Cerebellar nuclear complex (tissue), 1 donor: ENCODE measurements around the gene PDCD1.

ENCODE experiments used
- DNase-seq, 2 experiments: peaks; one replicate each; lab custom pipeline; 2025; lab: John Stamatoyannopoulos, UW

Gene PDCD1

GRCh38 chr2:241865416-241865956 lies 6.8 kb upstream of the PDCD1 start:
- DNase-seq: no peak

DNA sequence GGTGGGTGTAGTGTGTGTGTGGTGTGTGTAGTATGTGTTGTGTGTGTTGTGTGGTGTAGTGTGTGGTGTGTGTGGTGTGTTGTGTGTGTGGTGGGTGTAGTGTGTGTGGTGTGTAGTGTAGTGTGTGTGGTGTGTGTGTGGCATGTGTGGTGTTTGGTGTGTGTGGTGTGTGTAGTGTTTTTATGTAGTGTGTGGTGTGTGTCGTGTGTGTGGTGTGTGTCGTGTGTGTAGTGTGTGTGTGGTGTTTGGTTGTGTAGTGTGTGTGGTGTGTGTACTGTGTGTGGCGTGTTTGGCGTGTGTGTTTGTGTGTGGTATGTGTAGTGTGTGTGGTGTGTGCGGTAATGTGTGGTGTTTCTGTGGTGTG lies 6.1 kb upstream of the PDCD1 start:
- no peak for DNase-seq

DNA sequence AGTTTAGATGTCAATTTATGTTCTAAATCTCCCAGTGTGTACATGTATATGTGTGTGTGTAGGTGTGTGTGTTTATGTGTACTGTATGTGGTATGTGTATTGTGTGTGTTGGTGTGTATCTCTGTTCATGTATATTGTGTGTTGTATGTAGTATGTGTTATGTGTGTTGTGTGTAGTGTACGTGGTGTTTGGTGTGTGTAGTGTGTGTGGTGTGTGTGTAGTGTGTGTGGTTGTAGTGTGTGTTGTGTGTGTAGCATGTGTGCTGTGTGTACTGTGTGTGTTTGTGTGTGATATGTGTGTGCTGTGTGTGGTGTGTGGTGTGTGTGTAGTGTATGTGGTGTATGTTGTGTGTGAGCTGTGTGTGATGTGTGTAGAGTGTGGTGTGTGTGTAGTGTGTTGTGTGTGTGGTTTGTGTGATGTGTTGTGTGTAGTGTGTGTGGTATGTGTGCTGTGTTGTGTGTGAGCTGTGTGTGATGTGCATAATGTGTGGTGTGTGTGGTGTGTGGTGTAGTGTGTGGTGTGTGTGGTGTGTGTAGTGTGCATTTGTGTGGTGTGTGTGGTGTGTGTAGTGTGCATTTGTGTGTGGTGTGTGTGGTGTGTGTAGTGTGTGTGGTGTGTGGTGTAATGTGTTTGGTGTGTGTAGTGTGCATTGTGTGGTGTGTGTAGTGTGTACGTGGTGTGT lies 5.6 kb upstream of the PDCD1 start:
- DNase-seq: no peak

- no peak for DNase-seq
These were observed 4.9 kb upstream of the PDCD1 start for GRCh38 chr2:241863536-241863954.

GRCh38 chr2:241862775-241863535 lies 4.3 kb upstream of the PDCD1 start:
- no peak for DNase-seq

DNA sequence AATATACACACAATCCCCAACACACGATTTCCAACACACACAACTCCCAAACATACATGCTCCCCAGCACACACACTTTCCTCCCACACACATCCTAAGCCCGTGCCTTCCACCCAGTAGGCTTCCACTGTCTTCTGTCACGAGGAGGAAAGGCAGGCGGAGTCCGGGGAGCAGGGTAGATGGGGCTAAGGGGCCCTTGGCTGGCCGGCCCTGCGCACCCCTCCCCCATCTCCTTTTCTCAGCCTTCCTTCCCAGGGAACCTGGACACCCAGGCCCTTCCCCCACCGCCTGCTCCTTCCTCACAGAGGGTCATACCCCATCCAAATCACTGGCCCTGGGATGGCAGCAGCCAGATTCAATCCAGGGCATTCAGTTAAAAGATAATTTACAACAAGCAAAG lies 3.4 kb upstream of the PDCD1 start:
- DNase-seq: no peak

DNA sequence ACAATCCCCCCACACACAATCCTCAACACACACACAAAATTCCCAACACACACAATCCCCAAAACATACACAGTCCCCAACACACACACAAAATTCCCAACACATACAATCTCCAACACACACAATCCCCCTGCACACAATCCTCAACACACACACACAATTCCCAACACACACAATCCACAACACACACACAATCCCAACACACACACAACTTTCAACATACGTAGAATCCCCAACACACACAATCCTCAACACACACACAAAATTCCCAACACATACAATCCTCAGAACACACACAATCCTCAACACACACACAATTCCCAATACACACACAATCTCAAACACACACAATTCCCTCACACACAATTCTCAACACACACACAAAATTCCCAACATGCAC lies 2.6 kb upstream of the PDCD1 start:
- DNase-seq: no peak

- DNase-seq: no peak
These were observed 1.7 kb upstream of the PDCD1 start for GRCh38 chr2:241860184-241861078.

DNA sequence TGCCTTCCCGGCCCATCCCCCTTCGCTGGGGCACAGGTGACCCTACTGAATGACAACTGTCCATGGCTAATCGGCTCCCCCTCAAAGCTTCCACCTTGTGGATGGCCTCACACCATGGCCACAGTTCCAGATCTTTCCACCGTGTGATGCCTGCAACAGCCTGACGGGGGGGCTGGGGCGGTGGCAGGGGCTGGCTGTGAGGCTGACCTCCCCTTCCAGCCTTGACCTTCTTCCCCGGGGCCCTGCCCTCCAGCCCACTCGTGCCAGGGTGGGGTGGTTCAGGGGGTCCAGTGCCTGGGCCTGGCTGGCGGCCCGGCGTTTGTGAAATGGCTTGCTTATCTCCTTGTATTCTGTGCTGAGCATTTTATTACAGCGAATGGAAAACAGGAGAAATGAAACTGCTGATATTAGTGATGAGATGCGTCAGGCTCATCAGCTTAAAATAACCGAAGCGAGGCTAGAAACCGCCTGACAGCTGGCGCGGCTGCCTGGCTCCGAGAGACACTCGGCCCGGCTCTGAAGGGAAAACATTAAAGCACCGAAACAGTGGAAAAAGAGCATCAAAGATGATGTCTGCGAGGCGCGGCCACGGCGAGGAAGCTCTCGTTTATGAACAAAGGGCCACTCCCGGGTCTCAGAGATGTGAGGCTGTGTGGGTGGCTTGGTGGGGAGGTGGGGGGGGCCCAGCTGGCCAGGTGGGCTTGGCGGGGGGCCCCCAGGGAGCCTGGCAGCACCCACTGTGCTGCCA lies 916 bp upstream of the PDCD1 start:
- DNase-seq: no peak

GRCh38 chr2:241859017-241859435 lies 332 bp upstream of the PDCD1 start:
- no peak for DNase-seq

- DNase-seq: no peak
These were observed 1.0 kb downstream of the PDCD1 start for GRCh38 chr2:241857572-241858121.

DNA sequence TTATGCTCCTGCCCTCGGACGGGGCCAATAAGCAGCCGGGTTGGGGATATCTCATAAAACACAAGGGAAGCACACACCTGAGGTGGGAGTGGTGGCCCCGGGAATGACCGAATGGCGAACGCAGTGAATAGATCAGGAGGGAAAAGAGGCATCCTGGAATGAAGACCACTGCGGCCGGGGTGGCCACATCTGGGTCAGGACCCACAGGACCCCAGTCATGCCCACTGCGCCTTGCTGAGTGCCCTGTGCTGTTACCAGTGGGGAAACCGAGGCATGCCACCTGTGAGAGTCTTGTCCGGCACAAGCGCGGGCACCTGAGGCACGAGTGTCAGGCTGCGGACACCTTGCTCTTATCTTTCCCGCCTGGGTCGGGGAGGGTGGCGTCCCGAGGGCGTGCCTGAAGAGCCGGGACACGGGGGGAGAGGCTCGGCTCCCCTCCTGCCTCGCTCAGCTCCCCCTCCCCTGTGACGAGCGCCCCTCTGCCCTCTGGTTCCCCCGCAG lies 1.6 kb downstream of the PDCD1 start:
- DNase-seq: no peak

- DNase-seq: no peak
These were observed 2.7 kb downstream of the PDCD1 start for GRCh38 chr2:241855888-241856422.

DNA sequence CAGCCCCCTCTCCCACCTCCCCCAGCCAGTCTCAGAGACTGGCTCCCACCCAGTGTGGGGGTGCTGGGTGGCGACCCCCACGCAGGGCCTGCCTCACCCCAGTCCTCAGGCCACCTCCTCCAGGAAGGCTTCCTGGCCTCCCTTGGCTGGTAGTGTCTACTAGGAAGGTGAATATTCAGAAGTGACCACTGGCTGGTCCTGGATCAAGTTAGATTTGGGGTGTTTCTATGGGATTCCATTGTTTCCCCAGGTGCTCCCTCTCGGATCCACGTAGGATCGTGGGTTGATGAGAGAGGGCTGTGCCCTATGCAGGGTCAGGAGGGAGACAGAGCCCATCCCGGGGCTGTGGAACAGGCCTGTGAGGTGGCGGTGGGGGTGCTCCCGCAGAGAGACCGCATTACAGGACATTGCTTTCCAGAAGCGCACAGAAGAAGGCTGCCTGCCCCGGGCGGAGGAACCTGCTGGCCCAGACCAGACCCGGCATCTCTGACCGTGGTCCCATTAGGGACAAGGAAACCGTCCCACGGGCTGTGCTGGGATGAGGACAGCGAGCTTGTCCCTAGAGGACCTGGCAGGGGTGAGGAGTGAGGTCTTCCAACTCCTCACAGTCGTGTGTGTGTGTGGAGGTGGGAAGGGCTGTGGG lies 3.3 kb downstream of the PDCD1 start:
- no peak for DNase-seq

DNA sequence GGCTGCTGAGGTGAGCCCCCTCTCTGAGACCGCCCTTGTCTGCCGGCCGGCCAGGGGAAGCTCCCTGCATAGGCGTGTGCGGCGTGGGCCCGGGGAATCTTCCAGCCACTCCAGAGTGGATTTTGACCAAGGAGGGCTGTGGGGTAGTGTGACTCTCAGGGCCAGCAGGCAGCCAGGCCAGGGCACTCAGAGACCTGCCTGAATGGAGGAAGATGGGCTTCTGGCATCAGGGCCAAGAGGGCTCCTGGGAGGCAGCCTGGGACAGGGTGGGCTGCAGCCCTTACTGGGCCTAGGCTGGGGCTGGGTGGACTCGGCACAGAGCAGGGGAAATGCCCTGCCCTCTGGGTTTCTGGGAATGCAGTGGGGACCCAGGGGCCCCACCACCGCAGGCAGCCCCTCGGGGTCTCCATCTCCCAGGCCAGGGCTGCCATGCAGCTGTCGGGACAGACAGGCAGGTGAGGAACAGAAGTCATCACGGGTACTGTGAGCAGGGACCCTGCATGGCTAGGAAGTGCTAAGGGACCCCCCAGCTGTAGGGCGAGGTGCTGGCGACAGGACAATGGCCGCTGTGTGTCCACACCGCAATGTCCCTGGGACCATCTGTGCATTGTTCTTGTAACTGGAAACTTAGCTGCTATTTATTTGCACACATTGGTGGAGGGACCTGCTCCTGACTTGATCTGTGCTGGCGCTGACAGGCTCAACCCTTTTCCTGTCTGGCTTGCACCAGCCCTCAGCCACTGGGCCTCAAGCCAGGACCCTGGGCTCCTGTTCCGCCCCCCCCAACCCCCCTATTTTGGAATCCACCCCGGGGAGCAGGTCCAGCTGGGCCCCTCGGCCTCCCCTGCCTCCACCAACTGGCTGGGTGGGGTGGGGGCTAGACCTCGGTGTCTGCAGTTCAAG lies 4.1 kb downstream of the PDCD1 start:
- no peak for DNase-seq

DNA sequence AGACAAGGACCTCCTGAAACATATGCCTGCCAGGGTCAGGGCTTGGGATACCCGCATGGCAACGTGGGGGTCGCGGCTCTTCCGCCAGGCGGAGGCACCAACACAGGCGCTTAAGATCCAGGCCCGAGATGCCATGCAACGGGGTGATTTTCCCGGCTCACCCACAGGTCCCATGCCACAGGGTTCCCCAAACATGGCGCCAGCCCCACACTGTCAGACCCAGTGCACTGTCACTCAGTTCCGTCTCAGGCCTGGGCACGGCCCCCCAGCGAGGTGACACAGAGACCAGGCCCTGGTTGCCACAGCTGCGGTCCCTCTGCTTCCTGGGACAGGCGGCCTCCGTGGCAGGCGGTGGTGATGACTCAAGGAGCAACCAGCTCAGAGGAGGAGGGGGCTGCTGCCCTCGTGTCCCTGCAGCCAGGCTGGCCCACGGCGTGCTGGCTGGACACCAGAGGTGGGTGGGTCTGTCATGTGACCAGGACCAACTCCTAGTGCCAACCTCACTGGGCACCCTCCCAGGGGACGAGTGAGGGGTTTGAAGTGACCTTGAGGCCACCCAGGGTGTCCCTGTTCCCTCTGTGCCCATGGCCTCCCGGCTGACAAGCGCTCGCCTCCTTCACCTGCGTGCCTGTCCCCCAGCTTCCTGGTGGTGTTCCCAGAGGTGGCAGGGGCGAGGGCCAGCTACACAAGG lies 4.9 kb downstream of the PDCD1 start:
- no peak for DNase-seq

- no peak for DNase-seq
These were observed 5.6 kb downstream of the PDCD1 start for GRCh38 chr2:241852981-241853631.
